HepG2 (cell line): ENCODE data around the gene BCKDHA. TPM values are rescaled to one million over a fixed set of nuclear protein-coding genes. Genes with fewer than 3 reads are reported as not detected.

Experiments
- ATAC-seq: fragments of 200-7000 bp; cut with Tn5 transposase; 3 replicates; pipeline ENCODE4 v1.9.1; 2020; ENCODE audit warnings: mild to moderate bottlenecking, moderate library complexity
- BruUV-seq: library from RNA; stranded (reverse); fragments of 400-500 nt; replicated peaks from 2 replicates; lab custom pipeline; 2021; lab: Mats Ljungman, UMichigan
- CTCF ChIA-PET: fragments of 300-600 bp; formaldehyde crosslinking; extraction: SDS; loops from one replicate; lab custom pipeline; 2021; ENCODE audit warnings: low total read pairs, inconsistent platforms, low intra/inter-chr PET ratio; lab: Yijun Ruan, JAX
- POLR2A ChIA-PET: fragments of 350-600 bp; sonication (Branson Sonifier 250); formaldehyde crosslinking; loops from one replicate; lab custom pipeline; 2020; ENCODE audit warnings: antibody characterized with exemption, inconsistent platforms; lab: Yijun Ruan, JAX
- DNase-seq: peaks from one replicate; pipeline ENCODE4 v3.0.0-alpha.2; 2015; ENCODE audit warnings: low spot score
- FAIRE-seq: peaks from 3 replicates; lab custom pipeline; 2011; peaks lifted over from hg19 to GRCh38; lab: Jason Lieb, UNC
- H2AFZ ChIP-seq: one replicate; pipeline ENCODE4 v1.6.1; 2011; ENCODE audit warnings: low read length, inconsistent platforms
- H3K27ac ChIP-seq: fragments of 300-600 bp; 3 replicates; pipeline ENCODE4 v1.8.0; 2011; ENCODE audit warnings: mixed run types, mild to moderate bottlenecking, mixed read lengths, low read length, inconsistent platforms; ENCODE audit not compliant: insufficient read depth; ENCODE audit errors: extremely low read length
- H3K27me3 ChIP-seq, 2 experiments: fragments of 200-600 bp in 1 of 2; 2 replicates in 1 of 2; 3 replicates in 1 of 2; pipeline versions ENCODE4 v1.6.0 to v1.8.0; 2011; ENCODE audit warnings: low read length in 2 of 2, mild to moderate bottlenecking in 2 of 2, moderate library complexity in 2 of 2, inconsistent platforms in 1 of 2; ENCODE audit not compliant: insufficient read depth in 2 of 2, control insufficient read depth in 1 of 2
- H3K36me3 ChIP-seq, 2 experiments: fragments of 200-600 bp in 1 of 2; replicated peaks in 1 of 2; 2 replicates in 1 of 2; 3 replicates in 1 of 2; pipeline versions ENCODE4 v1.5.1 to v1.8.0; 2011; ENCODE audit warnings: low read length in 2 of 2, inconsistent platforms in 1 of 2; ENCODE audit not compliant: insufficient read depth in 2 of 2, control insufficient read depth in 1 of 2
- H3K4me1 ChIP-seq: 2 replicates; pipeline ENCODE4 v1.5.1; 2012; ENCODE audit warnings: low read length, inconsistent platforms; ENCODE audit not compliant: insufficient read depth
- H3K4me2 ChIP-seq: 2 replicates; pipeline ENCODE4 v1.6.0; 2011; ENCODE audit warnings: low read depth, low read length, inconsistent platforms
- H3K4me3 ChIP-seq, 3 experiments: fragments of 200-600 bp in 1 of 3; sonication (generic), shearing (Covaris generic) in 1 of 3; replicated peaks in 1 of 3; 2 replicates each; pipeline ENCODE4 v1.5.1; 2011 to 2016; ENCODE audit warnings: low read length in 3 of 3, inconsistent platforms in 2 of 3, low read depth in 2 of 3, mild to moderate bottlenecking in 2 of 3, control low read depth in 1 of 3, mixed read lengths in 1 of 3; ENCODE audit not compliant: insufficient read depth in 1 of 3
- H3K79me2 ChIP-seq: one replicate; pipeline ENCODE4 v1.6.1; 2011; ENCODE audit warnings: low read length, inconsistent platforms; ENCODE audit not compliant: insufficient read depth
- H3K9ac ChIP-seq: 2 replicates; pipeline ENCODE4 v1.6.0; 2011; ENCODE audit warnings: mild to moderate bottlenecking, low read depth, low read length, inconsistent platforms; ENCODE audit not compliant: insufficient read depth
- H3K9me3 ChIP-seq: 2 replicates; pipeline ENCODE4 v1.5.1; 2012; ENCODE audit warnings: mild to moderate bottlenecking, low read length
- H4K20me1 ChIP-seq: 2 replicates; pipeline ENCODE4 v1.6.0; 2011; ENCODE audit warnings: inconsistent platforms, mild to moderate bottlenecking, low read length, moderate library complexity; ENCODE audit not compliant: insufficient read depth
- DNMT1 ChIP-seq: sonication (generic); formaldehyde crosslinking; IDR thresholded peaks from 2 replicates; pipeline ENCODE4 v1.5.1; 2020; ENCODE audit warnings: mild to moderate bottlenecking, missing genetic modification reagents
- HNF4A ChIP-seq: sonication (generic); formaldehyde crosslinking; IDR thresholded peaks from 2 replicates; pipeline ENCODE4 v1.4.0; 2020; ENCODE audit warnings: missing genetic modification reagents
- RFX1 ChIP-seq: fragments of 450-650 bp; IDR thresholded peaks from 2 replicates; pipeline ENCODE4 v1.6.1; 2017
- SRSF4 ChIP-seq: fragments of 200-400 bp; formaldehyde crosslinking; IDR thresholded peaks from one replicate; pipeline ENCODE4 v1.6.1; 2018; ENCODE audit warnings: mild to moderate bottlenecking, low read depth, low read length, moderate library complexity; ENCODE audit not compliant: poor library complexity, severe bottlenecking
- ZFP36L2 ChIP-seq: sonication (generic); formaldehyde crosslinking; IDR thresholded peaks from 2 replicates; pipeline ENCODE4 v1.4.0; 2020; ENCODE audit warnings: missing genetic modification reagents
- WGBS: methylation state at CpG from one replicate; pipeline ENCODE4 v1.1.6; 2017; ENCODE audit warnings: low lambda C conversion rate; 5-methylcytosine and 5-hydroxymethylcytosine counted together
- in situ Hi-C: cut with HindIII; loops from 2 replicates; pipeline ENCODE4 v1.10.0; 2017; ENCODE audit warnings: low pct_unique_long_range_greater_than_20kb; ENCODE audit not compliant: extremely low pct_ligation_motif_present
- intact Hi-C: fragments of 100-400 bp; cut with micrococcal nuclease; formaldehyde crosslinking; loops from one replicate; pipeline ENCODE4 v1.10.0; 2022; ENCODE audit not compliant: unreplicated experiment
- polyA plus RNA-seq, 8 experiments: library from polyadenylated mRNA; depleted of rRNA in 3 of 8; stranded (reverse) in 7 of 8; unstranded in 1 of 8; fragments of >200 nt; fragmentation: Illumina TruSeq in 4 of 8; extraction: Trizol in 4 of 8; gene quantifications; 2 replicates each; pipeline versions ENCODE4 v1.2.1 to v1.2.3, GENCODE V29; 2011 to 2016; ENCODE audit warnings: low read depth in 4 of 8, missing spikeins in 1 of 8, mixed read lengths in 1 of 8; ENCODE audit not compliant: insufficient read depth in 1 of 8
- total RNA-seq, 5 experiments: library from RNA; depleted of rRNA; stranded (reverse); fragments of >200 nt; fragmentation: Illumina TruSeq; extraction: Trizol; gene quantifications; 2 replicates each; pipeline ENCODE4 v1.2.3, GENCODE V29; 2016; ENCODE audit warnings: low read depth in 1 of 5
- TF ChIP-seq, protein P1 (sequence below): sonication (generic); formaldehyde crosslinking; IDR thresholded peaks from 2 replicates; pipeline ENCODE4 v1.4.0; 2020; ENCODE audit warnings: missing genetic modification reagents
- TF ChIP-seq, protein P2 (sequence below): IDR thresholded peaks from 2 replicates; pipeline ENCODE4 v1.6.1; 2016; ENCODE audit warnings: low read depth

Gene BCKDHA
- total and polyA plus RNA-seq, 2 of the 13 experiments (the other 11 are each of a cell fraction or from before 2014, with no cell fraction given), result 11.8 to 31.5 TPM

DNA sequence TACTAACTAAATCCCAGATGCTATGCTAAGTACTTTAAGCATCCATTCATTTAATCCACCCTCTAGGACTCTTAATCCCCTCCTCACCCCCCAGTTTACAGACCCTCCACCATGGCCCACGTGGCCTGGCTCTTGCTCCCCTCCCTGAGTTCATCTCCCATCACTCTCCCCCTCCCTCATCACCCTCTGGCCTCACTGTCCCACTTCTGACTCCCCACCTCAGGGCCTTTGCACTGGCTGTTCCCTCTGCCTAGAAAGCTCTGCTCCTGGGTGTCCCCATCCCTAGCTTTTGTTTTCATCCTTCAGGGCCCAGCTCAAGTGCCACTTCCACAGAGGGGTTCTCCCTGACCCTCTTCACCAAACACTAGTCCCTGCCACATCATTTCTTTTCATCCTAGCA is 37.9 kb upstream of the BCKDHA start:
- peaks cover 19% of the 10 kb centered on the region for H3K4me1 ChIP-seq
- TF ChIP-seq SRSF4, result no peak
- TF ChIP-seq, protein P1, sequence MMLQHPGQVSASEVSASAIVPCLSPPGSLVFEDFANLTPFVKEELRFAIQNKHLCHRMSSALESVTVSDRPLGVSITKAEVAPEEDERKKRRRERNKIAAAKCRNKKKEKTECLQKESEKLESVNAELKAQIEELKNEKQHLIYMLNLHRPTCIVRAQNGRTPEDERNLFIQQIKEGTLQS (CRISPR knock-in tag), result no peak
- TF ChIP-seq HNF4A, result no peak
- TF ChIP-seq ZFP36L2 (CRISPR knock-in tag), result no peak
- TF ChIP-seq, protein P2, sequence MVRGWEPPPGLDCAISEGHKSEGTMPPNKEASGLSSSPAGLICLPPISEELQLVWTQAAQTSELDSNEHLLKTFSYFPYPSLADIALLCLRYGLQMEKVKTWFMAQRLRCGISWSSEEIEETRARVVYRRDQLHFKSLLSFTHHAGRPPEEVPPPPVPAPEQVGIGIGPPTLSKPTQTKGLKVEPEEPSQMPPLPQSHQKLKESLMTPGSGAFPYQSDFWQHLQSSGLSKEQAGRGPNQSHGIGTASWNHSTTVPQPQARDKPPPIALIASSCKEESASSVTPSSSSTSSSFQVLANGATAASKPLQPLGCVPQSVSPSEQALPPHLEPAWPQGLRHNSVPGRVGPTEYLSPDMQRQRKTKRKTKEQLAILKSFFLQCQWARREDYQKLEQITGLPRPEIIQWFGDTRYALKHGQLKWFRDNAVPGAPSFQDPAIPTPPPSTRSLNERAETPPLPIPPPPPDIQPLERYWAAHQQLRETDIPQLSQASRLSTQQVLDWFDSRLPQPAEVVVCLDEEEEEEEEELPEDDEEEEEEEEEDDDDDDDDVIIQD (CRISPR knock-in tag), result no peak
- WGBS, result 97% methylated on average over 1 of the region's 1 CpG
- intact Hi-C loops, result no loop called here
- in situ Hi-C loops, result no loop called here
- H3K27ac ChIP-seq, result no peak overlapping the region
- H2AFZ ChIP-seq, result no peak overlapping the region
- CTCF ChIA-PET, result no interaction called here
- no peak overlapping the region for H3K4me2 ChIP-seq
- ATAC-seq, result no peak
- H4K20me1 ChIP-seq, result no peaks in the 10 kb centered on the region
- H3K36me3 ChIP-seq, result no peaks in the 10 kb centered on the region
- DNase-seq, result no peak
- H3K4me3 ChIP-seq, result no peak overlapping the region
- FAIRE-seq, result no peak
- H3K79me2 ChIP-seq, result peaks cover 5% of the 10 kb centered on the region
- POLR2A ChIA-PET, result no interaction called here
- no peak overlapping the region for H3K9ac ChIP-seq
- no peaks in the 10 kb centered on the region for H3K9me3 ChIP-seq
- no peaks in the 10 kb centered on the region; a peak in 3 of 5 replicates for H3K27me3 ChIP-seq
- no TSS peak for BruUV-seq

- Histone ChIP-seq H3K36me3 (no peaks in the 10 kb centered on the region), H3K79me2 (peaks cover 18% of the 10 kb centered on the region), H3K9ac (no peak overlapping the region), H2AFZ (no peak overlapping the region), H3K4me3 (no peak overlapping the region)
- no peak for ATAC-seq
- CTCF ChIA-PET, result no interaction called here
- no peak for TF ChIP-seq DNMT1 (CRISPR knock-in tag)
- peak; percentile 43; the same call in 1 of the 2 replicates for TF ChIP-seq RFX1
- TF ChIP-seq, all 625 proteins: peak for 1
- no peak for FAIRE-seq
- POLR2A ChIA-PET, result interaction anchor here (1.0 to 2.9 kb wide), 2 partner anchors 9 to 136 kb away, joined by 3 to 41 read pairs; partner anchors contain the start of gene TGFB1
- 74% methylated on average over 10 of the region's 10 CpGs for WGBS
- no peak for DNase-seq
- intact Hi-C loops (no loop called here), in situ Hi-C loops (no loop called here)
- BruUV-seq, result no TSS peak
- Histone ChIP-seq H3K9me3 (no peaks in the 10 kb centered on the region), H3K27me3 (no peaks in the 10 kb centered on the region; a peak in 3 of 5 replicates), H3K4me1 (peaks cover 41% of the 10 kb centered on the region), H3K4me2 (no peak overlapping the region), H4K20me1 (no peaks in the 10 kb centered on the region), H3K27ac (no peak overlapping the region)
Measured at GRCh38 chr19:41362143-41362847, 35.3 kb upstream of the BCKDHA start.
